NCI-H2107 treated with DMSO at 0.1 percent for 48 hours (cell line): ENCODE data around the gene MND1.

Source experiments
- DNase-seq: peaks from one replicate; lab custom pipeline; 2025; ENCODE audit not compliant: unreplicated experiment; lab: John Stamatoyannopoulos, UW

The MND1 gene, protein sequence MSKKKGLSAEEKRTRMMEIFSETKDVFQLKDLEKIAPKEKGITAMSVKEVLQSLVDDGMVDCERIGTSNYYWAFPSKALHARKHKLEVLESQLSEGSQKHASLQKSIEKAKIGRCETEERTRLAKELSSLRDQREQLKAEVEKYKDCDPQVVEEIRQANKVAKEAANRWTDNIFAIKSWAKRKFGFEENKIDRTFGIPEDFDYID

DNA sequence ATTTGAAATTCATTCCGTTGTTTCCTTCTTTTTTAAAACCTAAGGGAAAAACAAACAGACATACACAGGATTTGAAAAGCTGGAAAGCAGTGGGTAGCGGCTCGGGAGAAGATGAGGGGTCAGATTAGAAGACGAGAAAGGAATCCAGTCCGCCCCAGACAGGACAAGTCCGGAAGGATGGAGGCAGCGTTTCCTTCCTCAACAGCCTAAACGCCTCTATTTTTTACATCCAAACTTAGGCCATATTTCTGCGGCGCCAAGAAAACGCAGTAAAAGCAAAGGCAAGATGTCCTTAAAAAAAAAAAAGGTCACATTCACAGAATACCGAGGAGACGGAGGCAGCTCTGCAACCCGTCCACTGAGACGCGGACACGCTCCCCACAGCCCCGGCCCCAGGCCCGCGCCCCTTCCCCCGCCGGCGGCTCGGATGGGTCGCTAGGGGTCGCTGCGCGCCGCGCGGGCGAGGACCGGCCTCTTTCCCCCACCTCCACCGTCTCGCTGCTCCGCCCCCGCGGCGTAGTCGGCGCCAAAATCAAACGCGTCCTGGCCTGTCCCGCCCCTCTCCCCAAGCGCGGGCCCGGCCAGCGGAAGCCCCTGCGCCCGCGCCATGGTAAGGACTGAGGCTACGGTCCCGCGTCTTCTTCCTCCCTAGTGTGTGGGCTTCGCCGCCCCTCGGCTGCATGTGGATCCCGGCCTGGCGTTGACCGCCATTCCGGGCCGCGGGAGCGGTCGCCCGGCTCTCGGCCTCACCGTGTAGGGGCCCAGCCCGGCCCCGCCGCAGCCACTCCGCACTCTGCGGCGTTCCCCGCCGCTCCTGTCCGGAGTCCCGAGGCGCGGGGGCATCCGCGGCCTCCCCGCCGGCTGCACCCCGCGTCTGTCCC is at the start of gene MND1:
Gene MND1 (plus strand): TSS at position 558 of the 881 bp plus-strand sequence. CDS start 50 bp downstream, at position 608.
- peak; percentile 24 for DNase-seq

DNA sequence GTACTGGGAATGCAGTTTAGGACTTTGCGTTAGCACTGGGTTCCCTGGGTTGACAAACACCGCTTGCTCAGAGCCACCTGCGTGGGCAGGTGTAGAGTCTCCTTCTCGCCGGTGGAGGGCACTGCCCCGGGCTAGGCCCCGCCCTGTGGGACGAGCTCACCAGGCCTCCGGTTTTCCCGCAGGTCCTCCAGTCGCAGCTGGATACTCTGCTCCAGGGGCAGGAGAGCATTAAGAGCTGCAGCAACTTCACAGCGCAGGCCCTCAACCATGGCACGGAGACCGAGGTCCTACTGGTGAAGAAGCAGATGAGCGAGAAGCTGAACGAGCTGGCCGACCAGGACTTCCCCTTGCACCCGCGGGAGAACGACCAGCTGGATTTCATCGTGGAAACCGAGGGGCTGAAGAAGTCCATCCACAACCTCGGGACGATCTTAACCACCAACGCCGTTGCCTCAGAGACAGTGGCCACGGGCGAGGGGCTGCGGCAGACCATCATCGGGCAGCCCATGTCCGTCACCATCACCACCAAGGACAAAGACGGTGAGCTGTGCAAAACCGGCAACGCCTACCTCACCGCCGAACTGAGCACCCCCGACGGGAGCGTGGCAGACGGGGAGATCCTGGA is 49.2 kb upstream of the MND1 start:
- no peak for DNase-seq

DNA sequence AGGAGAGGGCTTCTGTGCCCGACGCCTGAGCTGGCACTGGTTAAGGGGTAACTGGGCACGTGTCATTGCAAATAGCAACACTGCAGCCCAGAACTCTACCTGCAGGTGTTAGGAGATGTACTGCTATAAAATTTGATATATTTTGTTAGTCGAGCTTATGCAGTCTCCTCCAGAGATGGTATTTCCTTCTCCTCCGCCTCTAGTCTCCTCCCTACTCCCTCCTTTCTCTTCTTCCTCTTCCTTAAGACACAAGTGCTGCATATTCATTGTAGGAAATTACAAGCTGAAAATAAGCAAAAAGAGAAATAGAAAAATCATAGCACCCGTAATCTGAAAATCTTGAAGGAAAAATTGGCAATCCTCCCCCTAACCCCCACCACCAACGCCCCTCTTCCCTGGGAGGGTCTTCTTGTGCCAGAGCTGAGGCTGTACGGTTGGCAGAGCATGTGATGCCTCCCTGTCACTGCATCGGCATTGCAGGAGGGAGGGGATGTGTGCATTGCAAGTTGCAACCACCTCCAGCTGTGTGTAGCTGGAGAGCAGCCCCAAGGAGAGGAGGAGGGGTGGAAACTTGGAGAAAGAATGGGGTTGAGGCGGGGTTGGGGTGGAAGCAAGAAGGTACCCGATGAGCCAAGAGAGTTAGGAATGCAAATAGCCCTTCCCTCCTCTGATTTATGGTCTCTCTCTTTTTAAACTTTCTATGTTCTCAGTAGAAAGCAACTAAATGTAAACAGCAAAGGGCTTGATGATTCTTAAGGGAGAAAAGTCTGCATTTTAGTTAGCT is 48.3 kb upstream of the MND1 start:
- no peak for DNase-seq

DNA sequence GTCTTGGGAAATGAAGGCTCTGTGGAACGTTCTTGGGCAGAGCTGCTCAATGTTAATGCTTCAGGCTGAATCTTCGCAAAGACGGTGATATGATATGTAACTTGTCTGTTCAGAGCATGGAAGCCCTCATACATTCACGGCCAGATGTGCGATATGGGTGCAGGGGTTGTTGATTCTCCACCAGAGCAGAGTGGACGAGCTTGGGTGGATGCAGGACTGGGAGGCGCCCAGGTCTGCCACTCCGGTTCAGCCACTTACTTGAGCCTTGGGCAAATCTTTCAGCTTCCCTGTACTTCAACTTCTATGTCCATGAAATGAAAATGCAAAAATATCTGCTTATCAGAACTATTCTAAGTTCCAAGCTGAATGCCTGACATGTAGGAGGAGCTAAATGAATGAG is 47.4 kb upstream of the MND1 start:
- no peak for DNase-seq

DNA sequence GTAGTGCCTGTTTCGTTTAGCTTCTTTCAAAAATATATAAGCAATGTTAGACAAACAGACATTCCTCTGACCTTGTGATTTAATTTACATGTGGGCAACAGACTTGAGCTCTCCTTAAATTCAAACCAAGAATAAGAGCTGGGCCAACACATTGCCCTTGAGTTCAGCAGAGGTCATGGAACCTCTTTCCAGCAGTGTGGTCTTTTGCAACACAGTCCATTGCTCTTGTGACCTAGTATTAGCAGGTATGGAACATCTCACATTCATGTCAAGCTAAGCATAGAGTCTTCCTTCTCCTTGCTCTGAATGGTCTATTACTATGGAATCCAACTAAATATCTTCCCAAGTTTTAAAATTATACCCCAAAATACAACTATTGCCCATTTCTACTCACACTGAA is 33.7 kb upstream of the MND1 start:
- no peak for DNase-seq

DNA sequence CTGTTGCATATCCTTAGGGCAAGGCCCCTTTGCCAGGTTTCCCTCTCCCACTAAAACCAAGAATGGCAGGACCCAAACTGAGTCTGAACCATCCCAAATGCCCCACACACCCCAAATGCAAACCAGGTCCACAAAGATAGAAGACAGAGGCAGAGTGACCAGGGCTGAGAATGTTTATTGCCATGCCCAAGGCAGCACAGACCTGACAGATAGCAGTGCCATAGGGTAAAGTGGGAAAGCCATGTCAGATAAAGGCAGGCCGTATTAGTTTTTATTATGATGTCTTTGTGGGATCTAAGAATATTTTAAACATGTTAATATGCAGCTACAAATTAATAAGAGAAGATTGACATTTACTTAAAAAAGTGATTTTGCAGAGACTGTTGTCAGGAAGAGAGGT is 29.6 kb upstream of the MND1 start:
- no peak for DNase-seq

DNA sequence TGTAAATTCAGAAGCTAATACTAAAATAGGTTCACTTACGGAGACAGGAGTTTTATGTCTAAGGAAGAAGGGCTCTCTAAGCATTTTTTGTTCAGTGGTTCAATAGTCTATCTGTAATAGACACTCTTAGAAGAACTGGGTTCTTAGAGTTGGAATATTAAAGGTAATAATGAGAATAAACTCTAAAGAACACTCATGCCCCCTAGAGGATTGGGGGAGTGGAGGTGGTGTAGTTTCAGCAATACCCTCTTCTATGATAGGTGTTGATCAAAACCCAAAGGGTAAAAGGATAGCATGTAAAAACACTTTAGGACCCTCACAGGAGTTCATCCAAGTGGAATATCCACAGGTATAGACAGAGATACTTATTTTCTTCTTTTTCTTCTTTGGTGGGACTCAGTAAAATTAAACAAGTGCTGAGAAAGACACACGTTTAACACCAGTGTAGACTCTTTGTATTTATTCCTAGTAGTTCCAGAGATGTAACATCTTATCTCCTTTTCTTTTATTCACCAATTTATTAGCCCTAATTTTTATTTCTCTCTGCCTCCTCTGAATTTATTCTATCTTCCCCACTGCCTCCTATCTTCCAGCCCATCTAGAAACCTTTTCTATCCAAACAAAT is 25.7 kb upstream of the MND1 start:
- peak; percentile 30 for DNase-seq

DNA sequence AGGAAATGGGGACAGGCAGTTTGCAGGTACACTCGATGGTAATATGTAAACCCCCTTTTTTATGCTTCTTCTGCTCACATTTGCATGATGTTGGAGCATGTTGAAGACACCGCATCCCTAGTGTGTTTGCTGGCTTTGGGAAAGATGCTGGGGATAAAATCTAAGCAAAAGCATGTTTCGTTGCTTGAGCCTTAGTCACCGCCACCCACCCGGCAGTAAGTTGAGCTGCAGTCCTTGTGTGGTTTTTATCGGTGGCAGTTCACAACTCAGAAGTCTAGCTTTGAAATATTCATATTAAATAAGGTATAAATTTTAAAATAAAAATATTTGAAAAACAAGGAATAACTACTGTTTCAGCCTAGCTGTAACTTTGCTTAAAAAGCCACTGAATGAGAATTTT is 21.7 kb upstream of the MND1 start:
- no peak for DNase-seq

DNA sequence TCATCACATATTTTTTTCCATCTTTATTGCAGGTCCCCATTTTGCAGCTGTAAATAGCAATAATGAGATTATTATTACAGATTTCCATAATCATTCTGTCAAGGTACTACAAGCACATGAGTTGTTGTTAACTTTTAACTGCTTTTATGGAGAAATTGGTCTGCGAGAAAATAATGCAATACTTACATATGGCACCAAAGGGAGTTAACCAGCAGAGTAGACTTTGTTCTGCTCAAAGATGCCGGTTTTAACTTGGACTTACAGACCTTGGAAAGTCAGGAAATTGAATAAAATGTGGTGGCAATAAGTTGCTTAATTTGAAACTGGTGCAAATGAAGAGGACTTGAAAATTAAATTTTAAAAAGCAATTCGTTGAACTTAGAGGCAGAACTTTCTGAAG is 20.4 kb upstream of the MND1 start:
- no peak for DNase-seq

DNA sequence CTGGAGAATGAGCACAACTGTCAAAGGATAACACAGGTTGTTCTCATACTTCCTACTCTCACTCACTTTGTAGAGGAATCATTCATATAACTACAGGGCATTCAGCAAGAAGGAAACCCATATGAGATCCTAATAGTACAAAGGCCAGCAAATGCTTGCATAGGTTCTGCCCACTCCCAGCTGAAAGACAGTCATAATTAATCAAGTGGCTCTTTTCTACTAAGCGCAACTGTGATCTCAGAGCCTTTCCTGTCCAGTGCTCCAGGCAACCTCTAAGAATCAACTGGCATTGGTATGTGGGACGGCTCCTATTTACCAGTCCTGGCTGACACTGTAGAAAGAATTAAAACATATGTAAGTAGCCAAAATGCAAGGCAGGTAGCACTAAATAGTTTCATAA is 18.9 kb upstream of the MND1 start:
- DNase-seq, result no peak

DNA sequence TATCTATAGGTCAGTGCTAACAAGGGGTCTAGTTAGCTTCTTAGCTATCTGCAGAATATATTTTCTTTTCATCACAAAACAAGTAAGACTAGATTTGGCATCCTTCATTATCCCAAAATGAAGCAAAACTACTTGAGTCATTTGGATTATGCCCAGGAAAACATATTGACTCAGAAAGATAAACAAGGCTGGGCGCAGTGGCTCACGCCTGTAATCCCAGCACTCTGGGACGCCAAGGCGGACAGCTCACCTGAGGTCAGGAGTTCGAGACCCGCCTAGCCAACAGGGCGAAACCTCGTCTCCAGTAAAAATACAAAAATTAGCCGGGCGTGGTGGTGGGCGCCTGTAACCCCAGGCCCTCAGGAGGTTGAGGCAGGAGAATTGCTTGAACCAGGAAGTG is 18.0 kb upstream of the MND1 start:
- no peak for DNase-seq

DNA sequence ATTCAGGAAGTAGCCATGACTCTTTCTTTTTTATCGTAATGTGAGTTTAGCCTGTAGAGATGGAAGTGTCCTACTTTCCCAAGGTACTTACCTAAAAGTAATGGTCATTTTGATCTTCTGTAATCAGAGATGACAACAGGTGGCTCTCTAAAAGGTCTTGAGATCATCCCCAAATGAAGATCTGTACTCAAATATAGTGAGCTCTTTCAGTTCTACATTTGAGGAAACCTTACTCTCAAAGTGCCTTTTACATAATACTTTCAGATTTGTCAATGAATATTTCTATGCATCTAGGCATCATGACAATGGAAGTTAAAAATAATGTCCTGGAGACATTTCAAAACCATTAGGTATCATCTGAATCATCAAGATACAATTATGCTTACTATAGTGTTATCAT is 17.2 kb upstream of the MND1 start:
- no peak for DNase-seq

DNA sequence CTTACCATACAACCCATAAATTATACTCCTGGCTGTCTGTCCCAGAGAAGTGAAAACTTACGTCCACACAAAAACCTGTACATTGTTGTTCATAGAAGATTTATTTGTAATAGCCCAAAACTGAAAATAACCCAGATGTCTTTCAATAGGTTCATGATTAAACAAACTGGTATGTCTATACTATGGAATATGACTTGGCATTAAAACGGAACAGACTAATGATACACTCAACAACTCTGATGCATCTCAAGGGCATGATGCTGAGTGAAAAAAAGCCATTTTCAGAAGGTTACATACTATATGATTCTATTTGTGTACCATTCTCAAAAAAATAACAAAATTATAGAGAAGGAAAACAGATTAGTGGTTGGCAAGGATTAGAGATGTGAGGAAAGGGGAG is 11.6 kb upstream of the MND1 start:
- DNase-seq, result no peak

DNA sequence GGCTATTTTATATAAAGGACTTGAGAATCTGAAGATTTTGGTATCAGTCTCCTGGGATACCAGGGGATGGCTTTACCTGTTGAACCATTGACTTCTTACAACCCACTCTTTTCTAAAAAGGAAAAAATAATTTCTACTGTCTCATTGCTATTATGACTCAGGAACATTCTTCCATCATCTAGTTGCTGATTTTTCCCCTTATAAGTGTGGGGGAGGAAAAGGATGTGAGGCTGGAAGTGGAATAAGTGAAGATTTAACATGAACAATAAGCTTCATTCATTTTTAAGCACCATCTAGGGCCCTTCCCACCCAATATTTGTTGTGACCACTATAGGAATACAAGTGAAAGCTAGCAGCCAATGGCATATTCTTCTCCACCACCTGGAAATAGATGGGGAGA is 10.6 kb upstream of the MND1 start:
- DNase-seq, result no peak

DNA sequence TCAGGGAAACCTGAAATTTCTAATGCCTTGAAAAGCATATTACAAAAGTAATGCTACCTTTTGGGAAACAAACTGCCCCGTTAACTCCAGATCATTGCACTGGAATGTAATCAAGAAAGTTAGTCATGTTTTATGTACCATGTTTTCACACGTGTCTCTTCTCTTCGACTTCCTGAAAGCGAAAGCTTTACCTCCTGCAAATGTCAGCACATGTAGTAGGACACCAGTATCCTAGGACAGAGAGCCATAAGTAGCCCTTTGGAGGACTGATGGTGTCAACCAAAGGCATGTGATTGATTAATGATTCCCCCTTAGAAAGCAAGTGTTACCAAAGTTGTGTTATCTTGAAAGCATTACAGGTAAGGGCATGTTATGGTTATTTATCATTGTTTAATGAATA is 8.8 kb upstream of the MND1 start:
- no peak for DNase-seq

DNA sequence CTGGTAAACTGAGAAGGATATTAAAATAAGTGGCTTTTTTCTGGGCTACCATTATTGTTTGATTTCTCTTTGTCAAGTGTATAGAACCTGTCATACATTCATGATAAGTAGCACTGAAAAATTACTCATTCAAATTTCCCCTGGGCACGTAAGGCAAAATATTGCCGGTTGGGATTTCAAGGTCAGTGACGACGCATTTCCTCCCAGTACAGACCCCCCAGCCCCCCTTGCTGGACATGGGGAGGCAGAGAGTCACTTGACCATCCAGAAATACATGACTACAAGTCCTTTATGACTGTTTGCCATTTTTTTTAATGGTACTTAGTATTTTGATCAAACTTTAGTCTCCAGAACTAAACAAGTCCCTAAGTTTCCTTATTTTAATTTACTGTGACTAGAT is 6.8 kb upstream of the MND1 start:
- DNase-seq, result no peak

DNA sequence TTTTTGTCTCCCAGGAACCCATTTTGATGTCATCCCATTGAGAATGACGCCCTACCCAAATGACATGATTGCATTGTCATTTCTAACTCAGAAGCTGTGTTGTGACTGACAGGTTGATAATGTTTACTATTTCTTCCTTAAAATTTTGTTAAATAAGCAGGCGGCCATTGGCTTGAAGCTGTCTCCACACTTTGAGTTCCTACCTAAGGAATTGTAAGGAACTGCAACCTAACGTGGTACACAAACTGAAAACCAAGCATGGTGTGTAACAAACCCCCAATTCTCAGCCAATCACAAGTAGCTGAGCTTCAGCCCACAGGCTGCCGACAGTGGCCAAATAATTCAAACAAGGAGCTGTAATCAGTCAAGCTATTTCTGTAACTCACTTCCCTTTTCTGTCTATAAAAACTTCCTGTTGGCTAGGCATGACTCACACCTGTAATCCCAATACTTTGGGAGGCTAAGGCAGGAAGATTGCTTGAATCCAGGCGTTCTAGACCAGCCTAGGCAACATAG is 2.9 kb upstream of the MND1 start:
- no peak for DNase-seq

DNA sequence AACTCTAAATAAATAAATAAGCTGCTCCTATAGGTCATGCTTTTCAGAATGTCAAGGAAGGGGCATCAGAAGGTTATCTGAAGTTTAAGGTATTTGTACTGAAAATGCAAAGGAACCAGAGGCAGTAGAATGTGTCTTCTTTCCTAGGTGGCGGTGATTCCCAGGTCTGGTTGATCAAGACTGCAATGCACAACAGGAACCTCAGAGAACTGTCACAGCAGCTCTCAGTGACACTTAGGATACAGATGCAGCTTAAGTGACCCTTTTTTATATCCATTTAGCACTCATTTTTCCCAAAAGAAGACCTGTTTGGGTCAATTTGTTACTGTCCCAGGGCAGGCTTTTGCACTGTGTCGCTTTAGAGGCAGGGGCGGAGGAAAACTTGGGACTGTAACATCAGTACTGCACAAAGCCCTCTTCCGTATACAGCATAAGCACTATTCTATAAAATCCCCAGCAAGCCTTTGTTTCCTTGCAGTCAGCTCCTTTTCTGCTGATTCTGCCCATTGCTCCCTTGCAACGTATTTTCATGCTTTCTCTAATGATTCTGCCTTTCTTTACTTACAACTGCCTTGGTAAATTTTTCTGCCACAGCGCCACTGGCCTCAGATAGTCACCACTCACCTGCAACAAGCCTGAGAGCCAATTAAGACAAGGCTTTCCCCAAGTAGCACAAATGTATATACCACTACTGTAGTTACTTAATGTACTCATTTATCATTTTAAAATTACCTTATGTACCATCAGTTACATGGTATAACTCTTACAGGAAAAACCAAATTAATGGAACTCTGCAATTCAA is 1.5 kb upstream of the MND1 start:
- DNase-seq, result no peak

DNA sequence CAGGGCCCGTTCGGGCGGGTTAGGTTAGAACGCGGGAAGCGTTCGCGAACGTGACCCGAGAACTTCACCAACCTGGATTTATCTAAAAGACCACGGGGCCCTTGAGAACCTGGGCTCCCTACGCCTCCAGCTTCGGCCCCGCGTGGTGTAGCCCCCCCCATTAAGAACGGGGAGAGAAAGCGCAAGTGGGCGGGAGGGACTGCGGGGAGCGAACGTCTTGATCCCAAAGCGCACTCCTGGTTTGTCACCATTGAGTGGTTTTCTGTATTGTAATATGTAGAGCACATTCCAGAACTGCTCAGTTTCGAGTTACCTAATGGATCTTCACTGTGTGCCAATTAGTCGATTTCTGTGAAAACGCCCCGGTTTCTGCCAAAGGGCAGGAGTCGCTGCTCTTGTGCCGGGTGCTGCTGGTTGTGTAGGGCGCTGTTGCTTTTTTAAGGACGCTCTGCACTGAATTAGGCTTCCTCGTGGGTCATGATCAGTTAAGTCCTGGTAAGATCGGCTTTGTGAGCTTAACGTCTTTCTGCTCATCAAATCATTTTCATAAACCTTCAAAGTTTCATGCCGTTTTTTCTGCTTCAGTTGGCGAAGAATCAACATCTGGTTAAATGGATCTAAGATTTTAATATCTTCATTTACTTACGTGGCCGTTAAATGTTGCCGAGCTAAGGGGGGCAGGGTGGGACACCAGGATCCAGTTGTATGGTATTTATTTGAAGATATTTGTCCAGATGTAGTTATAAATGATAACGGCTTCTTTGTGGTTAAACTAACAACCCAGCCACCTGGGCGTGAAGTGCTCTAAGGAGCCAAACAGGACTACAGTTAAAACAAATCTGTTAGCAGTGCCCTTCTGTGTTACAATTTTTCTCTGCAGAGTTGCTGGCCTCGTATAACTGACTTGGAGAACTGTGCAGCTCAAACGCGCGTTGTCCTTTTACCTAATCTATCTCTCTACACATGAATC is 809 bp downstream of the MND1 start:
- DNase-seq, result peak; percentile 11
